IMR-90 (cell line): ENCODE results near the gene CLDN4.

ENCODE experiments used
- RFX5 ChIP-seq: IDR thresholded peaks from 2 replicates; pipeline ENCODE4 v1.8.0; 2012; ENCODE audit warnings: low read depth, mild to moderate bottlenecking, low read length, moderate library complexity
- TF ChIP-seq, protein P1 (sequence below): conservative IDR thresholded peaks from 2 replicates; pipeline ENCODE4 v1.5.1; 2012; ENCODE audit warnings: mild to moderate bottlenecking, low read depth, low read length, improper control_type of control experiment

DNA sequence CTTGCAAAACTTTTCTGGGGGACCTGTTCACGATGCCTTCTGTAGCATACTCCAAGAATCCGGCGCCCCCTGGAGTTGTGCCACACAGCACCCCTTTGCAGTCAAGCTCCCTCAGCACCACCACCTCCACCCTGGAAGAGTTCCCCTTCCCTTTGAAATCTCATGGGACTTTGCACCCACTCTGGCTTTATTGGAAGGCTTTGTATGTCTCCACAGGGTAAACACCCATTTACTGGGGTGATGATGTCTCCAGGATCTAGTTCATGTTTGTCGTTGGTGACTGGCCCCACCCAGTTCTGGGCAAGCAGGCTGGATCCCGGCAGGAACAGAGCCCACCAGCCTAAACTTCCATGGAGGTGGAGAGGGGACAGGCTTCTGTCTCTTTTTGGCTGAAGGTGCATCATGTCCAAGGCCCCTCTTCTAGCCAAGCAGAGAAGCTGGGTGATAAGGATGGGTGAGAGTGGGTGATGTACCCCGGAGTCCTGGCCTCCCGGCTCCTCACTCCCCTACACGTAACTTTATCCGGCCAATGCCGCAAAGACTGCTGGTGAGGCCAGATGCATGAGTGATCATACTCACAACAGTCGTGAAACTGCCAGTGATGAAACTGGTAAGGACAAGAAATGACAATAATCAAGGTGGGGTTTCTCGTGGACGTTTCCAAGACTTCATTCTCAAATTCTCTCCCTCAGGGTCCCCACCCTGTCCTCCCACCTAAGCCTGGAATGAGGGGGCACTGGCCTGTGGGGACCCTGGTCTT is 695 bp upstream of the CLDN4 start:
- TF ChIP-seq, protein P1, sequence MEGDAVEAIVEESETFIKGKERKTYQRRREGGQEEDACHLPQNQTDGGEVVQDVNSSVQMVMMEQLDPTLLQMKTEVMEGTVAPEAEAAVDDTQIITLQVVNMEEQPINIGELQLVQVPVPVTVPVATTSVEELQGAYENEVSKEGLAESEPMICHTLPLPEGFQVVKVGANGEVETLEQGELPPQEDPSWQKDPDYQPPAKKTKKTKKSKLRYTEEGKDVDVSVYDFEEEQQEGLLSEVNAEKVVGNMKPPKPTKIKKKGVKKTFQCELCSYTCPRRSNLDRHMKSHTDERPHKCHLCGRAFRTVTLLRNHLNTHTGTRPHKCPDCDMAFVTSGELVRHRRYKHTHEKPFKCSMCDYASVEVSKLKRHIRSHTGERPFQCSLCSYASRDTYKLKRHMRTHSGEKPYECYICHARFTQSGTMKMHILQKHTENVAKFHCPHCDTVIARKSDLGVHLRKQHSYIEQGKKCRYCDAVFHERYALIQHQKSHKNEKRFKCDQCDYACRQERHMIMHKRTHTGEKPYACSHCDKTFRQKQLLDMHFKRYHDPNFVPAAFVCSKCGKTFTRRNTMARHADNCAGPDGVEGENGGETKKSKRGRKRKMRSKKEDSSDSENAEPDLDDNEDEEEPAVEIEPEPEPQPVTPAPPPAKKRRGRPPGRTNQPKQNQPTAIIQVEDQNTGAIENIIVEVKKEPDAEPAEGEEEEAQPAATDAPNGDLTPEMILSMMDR = no peak
- TF ChIP-seq RFX5 = no peak
